ENCODE data around the gene SAT2.

GRCh38 chr17:7668482-7668881 is 40.9 kb upstream of the SAT2 start:
- no peak for TF ChIP-seq POLR2A (IDR thresholded peaks at IDR 0.05)
- no peak for TF ChIP-seq CTCF (IDR thresholded peaks at IDR 0.05)
